VCaP (cell line): ENCODE data around the gene METTL5.
"Not testable (repeated sequence)": the region's sequence is repeated elsewhere in the genome, so short reads cannot be mapped to it uniquely, and the experiment has no call there.

Experiments
- H3K27ac ChIP-seq: fragments of 450-650 bp; 2 replicates; pipeline ENCODE4 v1.5.1; 2017
- CTCF ChIP-seq: fragments of 450-650 bp; conservative IDR thresholded peaks from 2 replicates; pipeline ENCODE4 v1.5.1; 2017; ENCODE audit warnings: mild to moderate bottlenecking, moderate library complexity

Gene METTL5

GRCh38 chr2:169860149-169860548, 35.4 kb upstream of the METTL5 start:
- TF ChIP-seq CTCF = no peak
- no peak overlapping the region for H3K27ac ChIP-seq

- H3K27ac ChIP-seq = no peak overlapping the region
- no peak for TF ChIP-seq CTCF
Observed at GRCh38 chr2:169859423-169859822, 34.7 kb upstream of the METTL5 start.

GRCh38 chr2:169855281-169856258, 30.9 kb upstream of the METTL5 start:
- H3K27ac ChIP-seq = not testable (repeated sequence)

- TF ChIP-seq CTCF = no peak
- H3K27ac ChIP-seq = no peak overlapping the region
Observed at GRCh38 chr2:169853041-169853668, 28.4 kb upstream of the METTL5 start.

- H3K27ac ChIP-seq = no peak overlapping the region
- no peak for TF ChIP-seq CTCF
Observed at GRCh38 chr2:169849710-169850109, 25.0 kb upstream of the METTL5 start.

GRCh38 chr2:169848959-169849693, 24.4 kb upstream of the METTL5 start:
- H3K27ac ChIP-seq = not testable (repeated sequence)

GRCh38 chr2:169845016-169845415, 20.3 kb upstream of the METTL5 start:
- no peak overlapping the region for H3K27ac ChIP-seq
- TF ChIP-seq CTCF = no peak

GRCh38 chr2:169841625-169842024, 16.9 kb upstream of the METTL5 start:
- H3K27ac ChIP-seq = not testable (repeated sequence)

GRCh38 chr2:169840747-169841142, 16.0 kb upstream of the METTL5 start:
- no peak overlapping the region for H3K27ac ChIP-seq
- no peak for TF ChIP-seq CTCF
